ENCODE measurements around the gene NRF1. TPM values are rescaled to one million over a fixed set of nuclear protein-coding genes. Genes with fewer than 3 reads are reported as not detected.

The NRF1 gene
- total RNA-seq, 1 experiment from 2014 or later = 19.3 TPM

- Mint-ChIP-seq H3K36me3 (ENCODE audit: insufficient read depth in 1 of 3, low read depth in 3 of 3) (peaks cover 7 to 28% (median 12%) of the 10 kb centered on the region in 3 experiments; a peak in 5 of 7 replicates), H3K4me3 (no peak overlapping the region), H3K27me3 (ENCODE audit: low read depth) (peaks cover 1% of the 10 kb centered on the region; the same call in 1 of the 2 replicates), H3K9me3 (no peaks in the 10 kb centered on the region), H3K4me1 (no peaks in the 10 kb centered on the region), H3K27ac (no peak overlapping the region)
- TF ChIP-seq CTCF (conservative IDR thresholded peaks at IDR 0.05) = no peak
- Histone ChIP-seq H2BK12ac (ENCODE audit: insufficient read length, low read depth, low read length) (no peak overlapping the region), H2BK20ac (ENCODE audit: low read depth, low read length, poor library complexity, severe bottlenecking) (no peak overlapping the region), H4K8ac (replicated peaks; ENCODE audit: insufficient read length, low read depth, low read length) (no peak overlapping the region), H3K4ac (ENCODE audit: low read depth, low read length) (no peak overlapping the region), H3T11ph (ENCODE audit: low read length) (no peak overlapping the region), H2BK15ac (ENCODE audit: low read depth, low read length) (no peak overlapping the region), H3K4me2 (ENCODE audit: insufficient read depth, insufficient read length, low read length) (no peak overlapping the region), H4K20me1 (ENCODE audit: control insufficient read depth, insufficient read depth, insufficient read length) (no peaks in the 10 kb centered on the region), H3K18ac (ENCODE audit: insufficient read length, low read depth, low read length) (no peak overlapping the region), H2BK5ac (ENCODE audit: insufficient read length, low read length) (no peak overlapping the region), H3K9me3 (ENCODE audit: control insufficient read depth, low read depth, low read length) (no peaks in the 10 kb centered on the region), H3K4me1 (ENCODE audit: insufficient read depth, low read length) (no peaks in the 10 kb centered on the region), H4K5ac (ENCODE audit: insufficient read length, low read depth, low read length) (no peak overlapping the region), H3K27ac (ENCODE audit: insufficient read length, low read depth, low read length) (no peak overlapping the region), H2BK120ac (ENCODE audit: low read depth, low read length, poor library complexity, severe bottlenecking) (no peak overlapping the region), H2AK5ac (ENCODE audit: insufficient read length, low read length) (no peak overlapping the region), H3K23me2 (ENCODE audit: insufficient read length, low read depth, low read length, poor library complexity, severe bottlenecking) (no peaks in the 10 kb centered on the region), H3K79me1 (ENCODE audit: insufficient read depth, low read depth, low read length, poor library complexity, severe bottlenecking) (no peaks in the 10 kb centered on the region), H3K27me3 (ENCODE audit: insufficient read depth, low read length) (no peaks in the 10 kb centered on the region), H3K56ac (ENCODE audit: insufficient read length, low read depth, low read length) (no peak overlapping the region), H3K23ac (ENCODE audit: insufficient read length, low read depth, low read length) (no peak overlapping the region), H3K14ac (ENCODE audit: insufficient read depth, low read length) (no peak overlapping the region), H2AFZ (ENCODE audit: low read length) (no peak overlapping the region), H4K91ac (ENCODE audit: insufficient read length, low read depth, low read length) (no peak overlapping the region), H3K79me2 (ENCODE audit: insufficient read depth, low read length) (no peaks in the 10 kb centered on the region; the same call in none of the 2 replicates), H3K9ac (ENCODE audit: extremely low read depth, insufficient read length, low read length) (no peak overlapping the region)
- no peak for DNase-seq
- WGBS (ENCODE audit: extremely low coverage, insufficient read length, low lambda C conversion rate) = no CpG with 5 or more reads among the region's 52 CpGs
Measured at GRCh38 chr7:129762387-129762969, 151.0 kb downstream of the NRF1 start.
